Small intestine (tissue), 16 donors: ENCODE data around the gene OR5H2. TPM values are rescaled to one million over a fixed set of nuclear protein-coding genes. Genes with fewer than 3 reads are reported as not detected.
"Not testable (repeated sequence)": the region's sequence is repeated elsewhere in the genome, so short reads cannot be mapped to it uniquely, and the experiment has no call there.

Experiments used
- DNase-seq, 2 donors: peaks; one replicate each; pipeline versions ENCODE4 v3.0.0 to v3.0.0-alpha.2; 2013
- FAIRE-seq: peaks from 2 replicates; lab custom pipeline; 2012; peaks lifted over from hg19 to GRCh38; lab: Jason Lieb, UNC
- H3K27ac ChIP-seq, 3 donors: one replicate each; pipeline ENCODE4 v1.5.1; 2013; ENCODE audit warnings: low read length in 2 of 3, mild to moderate bottlenecking in 2 of 3, control low read depth in 1 of 3, inconsistent platforms in 1 of 3, low read depth in 1 of 3, moderate library complexity in 1 of 3
- H3K27me3 ChIP-seq, 3 donors: one replicate each; pipeline ENCODE4 v1.6.1; 2013; ENCODE audit warnings: low read length in 3 of 3, inconsistent platforms in 1 of 3; ENCODE audit not compliant: control insufficient read depth in 3 of 3, insufficient read depth in 3 of 3
- H3K36me3 ChIP-seq, 3 donors: one replicate each; pipeline ENCODE4 v1.6.1; 2013; ENCODE audit warnings: low read length in 3 of 3, inconsistent platforms in 1 of 3, low read depth in 1 of 3, mild to moderate bottlenecking in 1 of 3, moderate library complexity in 1 of 3; ENCODE audit not compliant: control insufficient read depth in 3 of 3, insufficient read depth in 2 of 3
- H3K4me1 ChIP-seq, 3 donors: one replicate each; pipeline ENCODE4 v1.6.1; 2013; ENCODE audit warnings: low read length in 2 of 3, inconsistent platforms in 1 of 3, low read depth in 1 of 3, mild to moderate bottlenecking in 1 of 3, moderate library complexity in 1 of 3; ENCODE audit not compliant: control insufficient read depth in 3 of 3, insufficient read depth in 2 of 3
- H3K4me3 ChIP-seq, 3 donors: one replicate each; pipeline ENCODE4 v1.5.1; 2013; ENCODE audit warnings: low read length in 3 of 3, control low read depth in 1 of 3, inconsistent platforms in 1 of 3, low read depth in 1 of 3, mild to moderate bottlenecking in 1 of 3, moderate library complexity in 1 of 3
- H3K9me3 ChIP-seq, 2 donors: one replicate each; pipeline ENCODE4 v1.6.1; 2013; ENCODE audit warnings: low read depth in 1 of 2, low read length in 1 of 2; ENCODE audit not compliant: control insufficient read depth in 2 of 2, insufficient read depth in 1 of 2
- WGBS, 3 donors: extraction: QIAGEN DNeasy Blood & Tissue Kit; methylation state at CpG; one replicate each; pipeline ENCODE4 v1.1.7; 2013; 5-methylcytosine and 5-hydroxymethylcytosine counted together
- long read RNA-seq, 10 donors: transcript quantifications; one replicate each; lab custom pipeline, GENCODE V29; 2026
- polyA plus RNA-seq, 4 donors: library from polyadenylated mRNA; stranded (reverse) in 3 of 4; unstranded in 1 of 4; fragments of 200-250 nt in 3 of 4; fragments of 120-200 nt in 1 of 4; gene quantifications; one replicate each; pipeline versions ENCODE4 v1.2.1 to v1.2.3, GENCODE V29; 2013
- donor health status: healthy with polysubstance abuse.
- donor health status: control.
- donor health status: control.
- donor health status: Bipolar disorder and iron deficiency.
- donor health status: healthy.

OR5H2 gene
- polyA plus RNA-seq: not detected
- long read RNA-seq, donor 1: 0 reads
- long read RNA-seq, donor 2: 0 reads
- long read RNA-seq, donor 3: 0 reads
- long read RNA-seq, donor 4: 0 reads
- long read RNA-seq, donor 5: 0 reads
- long read RNA-seq, donor 6: 0 reads
- long read RNA-seq, donor 7: 0 reads
- long read RNA-seq, donor 8: 0 reads
- long read RNA-seq, donor 9: 0 reads
- long read RNA-seq, donor 10: 0 reads

DNA sequence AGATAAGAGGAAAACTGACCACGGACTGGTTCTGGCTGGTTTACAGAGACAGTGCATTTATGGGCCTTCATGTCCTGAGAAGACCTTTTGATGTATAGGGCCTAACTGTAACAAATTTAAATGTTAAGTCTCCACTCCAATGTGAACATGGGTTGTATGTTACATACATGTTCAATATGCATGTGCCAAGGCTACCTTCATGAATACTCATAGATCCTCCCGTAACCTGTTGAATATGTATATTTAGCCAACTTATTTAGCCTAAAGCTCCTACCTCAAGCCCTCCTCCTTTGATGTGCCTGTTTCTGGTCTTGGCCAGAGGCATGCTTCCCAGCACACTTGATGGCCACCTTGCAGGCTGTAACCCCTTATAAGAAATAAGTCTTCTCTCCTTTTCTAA, at the start of gene OR5H2:
Gene OR5H2, plus strand, starts transcription at position 301 of the 400 bp plus-strand sequence. CDS start 398 bp downstream, outside the sequence.
- Histone ChIP-seq H3K27ac (no peak within 1 kb of the TSS), H3K4me3 (no peak within 1 kb of the TSS), H3K4me1 (no peaks in the 10 kb centered on the region), H3K27me3 (no peaks in the 10 kb centered on the region), H3K36me3 (no peaks in the 10 kb centered on the region), H3K9me3 (no peaks in the 10 kb centered on the region)
- DNase-seq: no peak
- 61% methylated on average over 2 of the region's 2 CpGs for WGBS, 3 donors
- FAIRE-seq: no peak

DNA sequence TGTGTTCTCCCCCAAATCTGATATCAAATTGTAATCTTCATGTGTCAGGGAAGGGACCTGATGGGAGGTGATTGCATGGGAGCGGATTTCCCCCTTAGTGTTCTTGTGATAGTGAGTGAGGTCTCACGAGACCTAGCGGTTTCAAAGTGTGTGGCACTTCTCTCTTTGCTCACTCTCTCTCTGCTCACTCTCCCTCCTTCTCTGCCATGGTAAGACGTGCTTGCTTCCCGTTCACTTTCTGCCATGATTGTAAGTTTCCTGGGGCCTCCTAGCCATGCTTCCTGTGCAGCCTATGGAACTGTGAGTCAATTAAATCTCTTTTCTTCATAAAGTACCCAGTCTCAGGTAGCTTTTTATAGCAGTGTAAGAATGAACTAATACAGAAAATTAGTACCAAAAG, 48.8 kb upstream of the OR5H2 start:
- Histone ChIP-seq H3K27ac (no peak overlapping the region), H3K4me1 (no peaks in the 10 kb centered on the region), H3K27me3 (no peaks in the 10 kb centered on the region), H3K36me3 (no peaks in the 10 kb centered on the region), H3K4me3 (no peak overlapping the region), H3K9me3 (no peaks in the 10 kb centered on the region)
- FAIRE-seq (no peak), DNase-seq (no peak)
- 61 to 70% (median 61%) methylated on average over 5 of the region's 5 CpGs for WGBS, 3 donors

- no peaks in the 10 kb centered on the region for H3K4me1 ChIP-seq
- H3K4me3 ChIP-seq: no peak overlapping the region
- no peaks in the 10 kb centered on the region for H3K27me3 ChIP-seq
- no peak overlapping the region for H3K27ac ChIP-seq
- no peak for DNase-seq
- peaks cover 0 to 2% of the 10 kb centered on the region in 2 donors for H3K9me3 ChIP-seq
- FAIRE-seq: no peak
- no peaks in the 10 kb centered on the region for H3K36me3 ChIP-seq
Observed at GRCh38 chr3:98240131-98240530, 42.2 kb upstream of the OR5H2 start.

DNA sequence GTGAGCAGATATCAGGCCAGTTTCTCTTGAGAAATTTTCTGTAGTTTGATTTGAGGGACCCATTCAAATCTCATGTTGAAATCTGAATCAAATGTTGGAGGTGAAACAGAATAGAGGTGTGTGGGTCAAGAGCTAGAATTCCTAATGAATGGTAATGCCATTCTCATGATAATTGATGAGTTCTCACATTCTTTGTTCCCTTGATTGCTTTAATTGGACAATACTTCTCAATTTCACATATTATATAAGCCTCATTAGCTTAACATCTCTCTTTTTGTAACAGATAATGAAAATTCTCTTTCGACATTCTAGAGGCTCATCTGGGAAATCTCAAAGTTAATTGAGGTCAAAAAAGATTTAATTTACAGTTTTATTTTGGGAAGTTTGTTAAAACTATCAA, 40.1 kb upstream of the OR5H2 start:
- Histone ChIP-seq H3K4me1 (no peaks in the 10 kb centered on the region), H3K36me3 (no peaks in the 10 kb centered on the region), H3K9me3 (peaks cover 0 to 4% of the 10 kb centered on the region in 2 donors), H3K27me3 (no peaks in the 10 kb centered on the region), H3K27ac (no peak overlapping the region), H3K4me3 (no peak overlapping the region)
- no peak for FAIRE-seq
- no peak for DNase-seq
- 70 to 80% (median 75%) methylated on average over 1 of the region's 1 CpG for WGBS, 3 donors

GRCh38 chr3:98243843-98244242, 38.5 kb upstream of the OR5H2 start:
- FAIRE-seq: no peak
- 43 to 57% (median 55%) methylated on average over 7 of the region's 7 CpGs for WGBS, 3 donors

DNA sequence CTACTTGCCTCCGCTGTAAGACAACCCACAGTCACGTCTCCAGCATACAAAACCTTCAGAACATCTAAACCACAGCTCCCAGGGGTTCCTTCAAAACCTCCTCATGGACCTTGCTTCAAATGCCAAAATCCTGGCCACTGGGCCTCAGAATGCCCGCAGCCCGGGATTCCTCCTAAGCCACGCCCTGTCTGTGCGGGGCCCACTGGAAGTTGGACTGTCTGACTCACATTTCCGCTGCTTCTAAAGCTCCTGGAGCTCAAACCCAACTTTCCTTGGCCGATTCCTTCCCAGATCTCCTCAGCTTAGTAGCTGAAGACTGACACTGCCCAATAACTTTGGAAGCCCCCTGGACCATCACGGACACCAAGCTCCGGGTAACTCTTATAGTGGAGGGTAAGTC, 36.2 kb upstream of the OR5H2 start:
- Histone ChIP-seq H3K4me1 (no peaks in the 10 kb centered on the region), H3K27me3 (no peaks in the 10 kb centered on the region), H3K4me3 (no peak overlapping the region), H3K36me3 (no peaks in the 10 kb centered on the region), H3K27ac (no peak overlapping the region), H3K9me3 (peaks cover 0 to 4% of the 10 kb centered on the region in 2 donors)
- FAIRE-seq (no peak), DNase-seq (no peak)
- WGBS, 3 donors: 87 to 90% (median 88%) methylated on average over 10 of the region's 10 CpGs

More at GRCh38 chr3:98243843-98244242, 38.5 kb upstream of the OR5H2 start:
- no peaks in the 10 kb centered on the region for H3K27me3 ChIP-seq
- no peaks in the 10 kb centered on the region for H3K4me1 ChIP-seq
- H3K9me3 ChIP-seq: peaks cover 0 to 4% of the 10 kb centered on the region in 2 donors
- no peak overlapping the region for H3K4me3 ChIP-seq
- no peaks in the 10 kb centered on the region for H3K36me3 ChIP-seq
- no peak overlapping the region for H3K27ac ChIP-seq
- DNase-seq: no peak

DNA sequence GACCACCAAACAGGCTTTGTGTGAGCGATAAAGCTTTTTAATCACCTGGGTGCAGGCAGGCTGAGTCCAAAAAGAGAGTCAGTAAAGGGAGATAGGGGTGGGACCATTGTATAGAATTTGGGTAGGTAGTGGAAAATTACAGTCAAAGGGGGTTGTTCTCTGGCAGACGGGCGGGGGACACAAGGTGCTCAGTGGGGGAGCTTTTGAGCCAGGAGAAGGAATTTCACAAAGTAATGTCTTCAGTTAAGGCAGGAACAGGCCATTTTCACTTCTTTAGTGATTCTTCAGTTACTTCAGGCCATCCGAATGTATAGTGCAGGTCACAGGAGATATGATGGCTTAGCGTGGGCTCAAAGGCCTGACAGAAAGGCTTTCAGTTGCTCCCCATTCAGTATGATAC, 26.3 kb upstream of the OR5H2 start:
- not testable (repeated sequence) for FAIRE-seq, H3K27me3 ChIP-seq, H3K4me3 ChIP-seq, H3K4me1 ChIP-seq, H3K36me3 ChIP-seq, DNase-seq, H3K27ac ChIP-seq
- H3K9me3 ChIP-seq: peaks cover 0 to 12% of the 10 kb centered on the region in 2 donors
- WGBS, 3 donors: 74 to 79% (median 75%) methylated on average over 5 of the region's 5 CpGs

DNA sequence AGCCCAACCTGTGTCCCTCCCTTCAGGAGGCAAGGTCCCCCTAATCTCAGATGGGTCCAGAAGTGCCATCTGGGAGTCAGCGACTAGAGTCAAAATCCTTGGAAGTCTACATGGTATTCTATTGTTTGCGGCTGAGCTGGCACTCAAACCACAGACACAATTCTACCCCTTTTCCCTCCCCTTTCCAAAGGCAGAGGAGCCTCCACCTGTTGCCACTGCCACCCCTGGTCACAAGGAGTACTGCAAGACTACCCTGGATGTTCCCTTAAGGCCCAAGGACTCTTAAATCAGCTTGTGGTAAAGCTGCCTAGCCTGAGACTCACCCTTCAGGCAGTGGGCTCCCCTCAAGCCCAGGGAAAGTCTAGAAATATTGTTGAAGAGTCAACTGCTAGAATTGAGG, 22.6 kb upstream of the OR5H2 start:
- Histone ChIP-seq H3K27ac (no peak overlapping the region), H3K4me3 (no peak overlapping the region), H3K9me3 (peaks cover 0 to 12% of the 10 kb centered on the region in 2 donors), H3K4me1 (no peaks in the 10 kb centered on the region), H3K27me3 (no peaks in the 10 kb centered on the region), H3K36me3 (no peaks in the 10 kb centered on the region)
- no peak for DNase-seq
- FAIRE-seq: no peak
- WGBS, 3 donors: 50 to 77% (median 74%) methylated on average over 2 of the region's 2 CpGs

GRCh38 chr3:98262046-98262445, 20.3 kb upstream of the OR5H2 start:
- Histone ChIP-seq H3K4me3 (no peak overlapping the region), H3K27ac (no peak overlapping the region), H3K36me3 (no peaks in the 10 kb centered on the region), H3K4me1 (no peaks in the 10 kb centered on the region), H3K27me3 (no peaks in the 10 kb centered on the region), H3K9me3 (peaks cover 0 to 12% of the 10 kb centered on the region in 2 donors)
- WGBS, 3 donors: 74 to 84% (median 79%) methylated on average over 2 of the region's 2 CpGs
- DNase-seq (no peak), FAIRE-seq (no peak)
